WTC11 (cell line): ENCODE results near the gene PGRMC2. TPM values are rescaled to one million over a fixed set of nuclear protein-coding genes. Genes with fewer than 3 reads are reported as not detected.

Source experiments
- ATAC-seq: fragments of 200-7000 bp; cut with Tn5 transposase; 2 replicates; pipeline ENCODE4 v1.10.0; 2021; ENCODE audit warnings: mild to moderate bottlenecking, moderate library complexity
- CTCF ChIA-PET: fragments of 300-600 bp; sonication (Branson Sonifier 250); formaldehyde crosslinking; loops from one replicate; lab custom pipeline; 2021; ENCODE audit warnings: antibody characterized with exemption; lab: Charles Lee
- POLR2A ChIA-PET: fragments of 350-600 bp; sonication (Branson Sonifier 250); formaldehyde crosslinking; loops from one replicate; lab custom pipeline; 2021; ENCODE audit warnings: antibody characterized with exemption; lab: Charles Lee
- DNase-seq: peaks from one replicate; pipeline ENCODE4 v3.0.0; 2021; ENCODE audit warnings: low spot score
- H3K27ac Mint-ChIP-seq: 2 replicates; pipeline ENCODE4 v1.8.0; 2021; ENCODE audit warnings: mixed read lengths
- H3K27me3 Mint-ChIP-seq: 2 replicates; pipeline ENCODE4 v1.8.0; 2021; ENCODE audit warnings: low read depth, mild to moderate bottlenecking, moderate library complexity, mixed read lengths
- H3K36me3 Mint-ChIP-seq: 2 replicates; pipeline ENCODE4 v1.8.0; 2021; ENCODE audit warnings: mixed read lengths
- H3K4me1 Mint-ChIP-seq: 2 replicates; pipeline ENCODE4 v1.8.0; 2022; ENCODE audit warnings: mixed read lengths
- H3K4me3 Mint-ChIP-seq: 2 replicates; pipeline ENCODE4 v1.8.0; 2021; ENCODE audit warnings: mild to moderate bottlenecking, moderate library complexity, mixed read lengths
- H3K9me3 Mint-ChIP-seq: 2 replicates; pipeline ENCODE4 v1.8.0; 2021; ENCODE audit warnings: mixed read lengths
- ATF1 ChIP-seq: sonication (generic); formaldehyde crosslinking; IDR thresholded peaks from 2 replicates; pipeline ENCODE4 v1.8.1; 2023; ENCODE audit warnings: mild to moderate bottlenecking, moderate library complexity, missing genetic modification reagents
- CBFB ChIP-seq: sonication (generic); formaldehyde crosslinking; IDR thresholded peaks from 2 replicates; pipeline ENCODE4 v1.8.1; 2022; ENCODE audit warnings: mild to moderate bottlenecking, low read depth, missing genetic modification reagents
- E2F1 ChIP-seq: sonication (generic); formaldehyde crosslinking; IDR thresholded peaks from 2 replicates; pipeline ENCODE4 v1.8.0; 2022; ENCODE audit warnings: mild to moderate bottlenecking, missing genetic modification reagents
- E2F4 ChIP-seq: sonication (generic); formaldehyde crosslinking; IDR thresholded peaks from 2 replicates; pipeline ENCODE4 v1.8.1; 2022; ENCODE audit warnings: low read depth, mild to moderate bottlenecking, moderate library complexity, missing genetic modification reagents, borderline replicate concordance
- EMX1 ChIP-seq: fragments of 250-450 bp; sonication (Bioruptor Pico); IDR thresholded peaks from 2 replicates; pipeline ENCODE4 v1.8.0; 2021; ENCODE audit warnings: mild to moderate bottlenecking
- FOXP1 ChIP-seq: sonication (generic); formaldehyde crosslinking; IDR thresholded peaks from 2 replicates; pipeline ENCODE4 v1.8.0; 2022; ENCODE audit warnings: missing genetic modification reagents, mild to moderate bottlenecking, moderate library complexity, borderline replicate concordance
- JAZF1 ChIP-seq: fragments of 250-450 bp; sonication (Bioruptor Pico); IDR thresholded peaks from 2 replicates; pipeline ENCODE4 v1.9.0; 2021; ENCODE audit warnings: moderate library complexity, mild to moderate bottlenecking, inconsistent platforms
- JUN ChIP-seq: sonication (generic); formaldehyde crosslinking; IDR thresholded peaks from 2 replicates; pipeline ENCODE4 v1.8.0; 2023; ENCODE audit warnings: mild to moderate bottlenecking, missing genetic modification reagents
- NR2C2 ChIP-seq: sonication (generic); formaldehyde crosslinking; IDR thresholded peaks from 2 replicates; pipeline ENCODE4 v1.8.0; 2022; ENCODE audit warnings: mild to moderate bottlenecking, missing genetic modification reagents
- PRDM15 ChIP-seq: sonication (generic); formaldehyde crosslinking; IDR thresholded peaks from 2 replicates; pipeline ENCODE4 v1.8.0; 2022; ENCODE audit warnings: missing genetic modification reagents
- SMAD4 ChIP-seq: sonication (generic); formaldehyde crosslinking; IDR thresholded peaks from 2 replicates; pipeline ENCODE4 v1.8.0; 2022; ENCODE audit warnings: mild to moderate bottlenecking, missing genetic modification reagents
- STAT6 ChIP-seq: sonication (generic); formaldehyde crosslinking; conservative IDR thresholded peaks from 2 replicates; pipeline ENCODE4 v1.8.1; 2023; ENCODE audit warnings: mild to moderate bottlenecking, low read depth, missing genetic modification reagents, moderate library complexity
- TP53 ChIP-seq: sonication (generic); formaldehyde crosslinking; IDR thresholded peaks from 2 replicates; pipeline ENCODE4 v1.8.1; 2023; ENCODE audit warnings: mild to moderate bottlenecking, missing genetic modification reagents
- ZBTB21 ChIP-seq: sonication (generic); formaldehyde crosslinking; IDR thresholded peaks from 2 replicates; pipeline ENCODE4 v1.8.1; 2023; ENCODE audit warnings: mild to moderate bottlenecking, missing genetic modification reagents, borderline replicate concordance
- ZNF232 ChIP-seq: sonication (generic); formaldehyde crosslinking; IDR thresholded peaks from 2 replicates; pipeline ENCODE4 v1.8.0; 2022; ENCODE audit warnings: mild to moderate bottlenecking, missing genetic modification reagents
- ZNF423 ChIP-seq: fragments of 250-450 bp; sonication (Bioruptor Pico); IDR thresholded peaks from 2 replicates; pipeline ENCODE4 v2.1.2; 2022; ENCODE audit warnings: mild to moderate bottlenecking, moderate library complexity
- ZNF425 ChIP-seq: fragments of 250-450 bp; sonication (Bioruptor Pico); conservative IDR thresholded peaks from 2 replicates; pipeline ENCODE4 v1.9.0; 2021; ENCODE audit warnings: mild to moderate bottlenecking
- total RNA-seq: library from RNA; stranded (reverse); gene quantifications from 3 replicates; pipeline ENCODE4 v1.2.3, GENCODE V29; 2021
- TF ChIP-seq, protein P1 (sequence below): sonication (generic); formaldehyde crosslinking; IDR thresholded peaks from 2 replicates; pipeline ENCODE4 v1.8.1; 2022; ENCODE audit warnings: mild to moderate bottlenecking, missing genetic modification reagents, moderate library complexity, borderline replicate concordance

Gene PGRMC2
- total RNA-seq, 1 experiment from 2014 or later = 68.2 TPM

- no peak for TF ChIP-seq ZNF425 (CRISPR knock-in tag)
- no peak for TF ChIP-seq FOXP1 (CRISPR knock-in tag)
- no peak for TF ChIP-seq JUN (CRISPR knock-in tag)
- no peak for TF ChIP-seq ZNF423 (CRISPR knock-in tag)
- no peak for TF ChIP-seq ZNF232 (CRISPR knock-in tag)
- no peak for TF ChIP-seq E2F4 (CRISPR knock-in tag)
- no peak for TF ChIP-seq PRDM15 (CRISPR knock-in tag)
- TF ChIP-seq STAT6 (CRISPR knock-in tag) = no peak
- TF ChIP-seq EMX1 = no peak
These were observed 18.3 kb upstream of the PGRMC2 start (continued) for GRCh38 chr4:128305942-128306341.

- H3K27ac Mint-ChIP-seq = no peak overlapping the region
- CTCF ChIA-PET = no interaction called here
- peaks cover 7% of the 10 kb centered on the region for H3K36me3 Mint-ChIP-seq
- DNase-seq = no peak
- H3K9me3 Mint-ChIP-seq = no peaks in the 10 kb centered on the region
- peaks cover 25% of the 10 kb centered on the region for H3K4me1 Mint-ChIP-seq
- no peak for ATAC-seq
- POLR2A ChIA-PET = no interaction called here
- no peaks in the 10 kb centered on the region for H3K27me3 Mint-ChIP-seq
- no peak overlapping the region for H3K4me3 Mint-ChIP-seq
- TF ChIP-seq STAT6 (CRISPR knock-in tag) = no peak
- TF ChIP-seq, protein P1, sequence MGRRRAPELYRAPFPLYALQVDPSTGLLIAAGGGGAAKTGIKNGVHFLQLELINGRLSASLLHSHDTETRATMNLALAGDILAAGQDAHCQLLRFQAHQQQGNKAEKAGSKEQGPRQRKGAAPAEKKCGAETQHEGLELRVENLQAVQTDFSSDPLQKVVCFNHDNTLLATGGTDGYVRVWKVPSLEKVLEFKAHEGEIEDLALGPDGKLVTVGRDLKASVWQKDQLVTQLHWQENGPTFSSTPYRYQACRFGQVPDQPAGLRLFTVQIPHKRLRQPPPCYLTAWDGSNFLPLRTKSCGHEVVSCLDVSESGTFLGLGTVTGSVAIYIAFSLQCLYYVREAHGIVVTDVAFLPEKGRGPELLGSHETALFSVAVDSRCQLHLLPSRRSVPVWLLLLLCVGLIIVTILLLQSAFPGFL = no peak
- TF ChIP-seq ATF1 (CRISPR knock-in tag) = no peak
- TF ChIP-seq SMAD4 (CRISPR knock-in tag) = no peak
- no peak for TF ChIP-seq ZBTB21 (CRISPR knock-in tag)
- TF ChIP-seq JAZF1 (CRISPR knock-in tag) = no peak
- TF ChIP-seq ZNF232 (CRISPR knock-in tag) = no peak
- no peak for TF ChIP-seq TP53 (CRISPR knock-in tag)
- TF ChIP-seq E2F1 = no peak
- TF ChIP-seq CBFB (CRISPR knock-in tag) = no peak
- no peak for TF ChIP-seq NR2C2 (CRISPR knock-in tag)
These were observed 16.4 kb upstream of the PGRMC2 start for GRCh38 chr4:128303986-128304385.
